Posterior vena cava (tissue), 2 donors: ENCODE results near the gene JAG2. TPM values are rescaled to one million over a fixed set of nuclear protein-coding genes. Genes with fewer than 3 reads are reported as not detected.

Source experiments
- DNase-seq: peaks from one replicate; pipeline ENCODE4 v3.0.0-alpha.2; 2020; ENCODE audit warnings: low spot score
- intact Hi-C, 2 donors: fragments of 100-400 bp; cut with DNase I; formaldehyde crosslinking; loops; one replicate each; pipeline versions ENCODE4 v1.14.1 to v1.14.2; 2022 to 2023
- total RNA-seq, 2 donors: library from RNA; stranded (reverse); fragmentation: NEBNext Ultra II Directional; extraction: Animal tissue kit (Norgen Biotek cat#: 25700); gene quantifications; one replicate each; pipeline ENCODE4 v1.2.1, GENCODE V29; 2021
- donor health status: DM: yes; HTN: yes; CAD: no.
- donor health status: DM: yes; HTN: yes; CAD: no.

The JAG2 gene
- total RNA-seq, 2 donors from 2014 or later: 13.0 to 17.3 TPM

- intact Hi-C loops: no loop called here
- DNase-seq: no peak
Observed at GRCh38 chr14:105187935-105188524, 19.5 kb upstream of the JAG2 start.

- DNase-seq: no peak
- intact Hi-C loops: no loop called here
Observed at GRCh38 chr14:105187116-105187515, 18.5 kb upstream of the JAG2 start.

GRCh38 chr14:105185973-105186372 lies 17.4 kb upstream of the JAG2 start:
- DNase-seq: no peak
- intact Hi-C loops: no loop called here

- intact Hi-C loops: no loop called here
- DNase-seq: no peak
Observed at GRCh38 chr14:105185001-105185400, 16.4 kb upstream of the JAG2 start.

GRCh38 chr14:105184461-105184860 lies 15.9 kb upstream of the JAG2 start:
- intact Hi-C loops: no loop called here
- no peak for DNase-seq

- intact Hi-C loops: no loop called here
- DNase-seq: no peak
Observed at GRCh38 chr14:105182296-105183020, 13.9 kb upstream of the JAG2 start.

- DNase-seq: no peak
- intact Hi-C loops: no loop called here
Observed at GRCh38 chr14:105181549-105182295, 13.1 kb upstream of the JAG2 start.

GRCh38 chr14:105180592-105181548 lies 12.3 kb upstream of the JAG2 start, which contains the start of gene NUDT14:
NUDT14 (minus strand) TSS chr14:105181312; CDS start chr14:105181209, 103 bp downstream.
- intact Hi-C loops: no loop called here
- DNase-seq: no peak

GRCh38 chr14:105179191-105179590 lies 10.6 kb upstream of the JAG2 start:
- intact Hi-C loops: no loop called here
- no peak for DNase-seq

- DNase-seq: no peak
- intact Hi-C loops: no loop called here
Observed at GRCh38 chr14:105178868-105179140, 10.2 kb upstream of the JAG2 start.

- intact Hi-C loops: no loop called here
Observed at GRCh38 chr14:105178069-105178867, 9.7 kb upstream of the JAG2 start.

GRCh38 chr14:105177082-105177481 lies 8.5 kb upstream of the JAG2 start:
- no peak for DNase-seq
- intact Hi-C loops: no loop called here

More at GRCh38 chr14:105178069-105178867, 9.7 kb upstream of the JAG2 start:
- DNase-seq: no peak

GRCh38 chr14:105176513-105176912 lies 7.9 kb upstream of the JAG2 start:
- intact Hi-C loops: no loop called here
- no peak for DNase-seq

GRCh38 chr14:105173901-105174894 lies 5.6 kb upstream of the JAG2 start:
- intact Hi-C loops: no loop called here
- DNase-seq: no peak

GRCh38 chr14:105173145-105173544 lies 4.6 kb upstream of the JAG2 start:
- intact Hi-C loops: no loop called here
- no peak for DNase-seq

GRCh38 chr14:105172476-105172875 lies 3.9 kb upstream of the JAG2 start:
- intact Hi-C loops: no loop called here
- DNase-seq: no peak

GRCh38 chr14:105171004-105171673 lies 2.6 kb upstream of the JAG2 start:
- intact Hi-C loops: no loop called here
- DNase-seq: no peak
